SK-N-MC (cell line): ENCODE data around the gene OPCML.

Experiments
- EZH2 ChIP-seq: fragments of 200-600 bp; sonication (generic); IDR thresholded peaks from one replicate; pipeline ENCODE4 v1.6.1; 2017; ENCODE audit warnings: antibody characterized with exemption
- FOXP2 ChIP-seq: optimal IDR thresholded peaks from 2 replicates; pipeline ENCODE3; 2011; ENCODE audit warnings: mild to moderate bottlenecking, moderate library complexity; ENCODE audit not compliant: insufficient read depth; ENCODE audit errors: extremely low read length, control extremely low read depth
- POLR2AphosphoS5 ChIP-seq: IDR thresholded peaks from 2 replicates; pipeline ENCODE4 v1.6.1; 2012; ENCODE audit warnings: mild to moderate bottlenecking, low read depth, low read length, borderline replicate concordance

DNA sequence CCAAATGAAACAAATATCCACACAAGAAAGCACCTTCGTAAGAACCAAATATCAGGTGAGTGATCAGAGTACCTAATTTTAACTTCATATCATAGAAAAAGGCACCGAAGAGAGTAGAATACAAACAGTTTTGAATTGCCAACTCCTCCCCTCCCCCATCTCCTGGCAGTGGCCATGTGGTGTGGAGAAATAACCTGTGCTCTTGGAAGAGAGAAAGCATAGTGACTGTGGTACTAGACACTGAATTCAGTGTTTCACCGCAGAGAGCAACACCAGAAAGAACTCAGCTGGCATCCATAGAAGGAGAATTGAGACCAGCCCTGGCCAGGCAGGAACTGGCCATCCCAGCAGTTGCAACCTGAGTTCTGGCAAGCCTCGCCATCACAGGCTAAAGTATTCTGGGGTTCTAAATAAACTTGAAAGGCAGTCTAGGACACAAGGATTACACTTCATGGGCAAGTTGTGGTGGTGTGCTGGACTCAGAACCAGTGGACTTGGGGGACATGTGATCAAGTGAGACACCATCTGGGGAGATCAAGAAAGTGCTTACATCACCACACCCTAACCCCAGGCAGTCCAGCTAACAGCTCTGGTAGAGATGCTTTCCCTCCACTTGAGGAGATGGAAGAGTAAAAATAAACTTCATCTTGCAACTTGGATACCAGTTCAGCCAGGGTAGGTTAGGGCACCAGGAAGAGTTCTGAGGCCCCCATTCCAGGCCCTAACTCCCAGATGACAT, 1158.7 kb downstream of the OPCML start:
- TF ChIP-seq EZH2, result no peak
- no peak for TF ChIP-seq POLR2AphosphoS5
- TF ChIP-seq FOXP2, result no peak
